A549 treated with Mapracorat at 1 μM for 4 hours (cell line): Measurements from ENCODE around the gene MBD5. TPM values are rescaled to one million over a fixed set of nuclear protein-coding genes. Genes with fewer than 3 reads are reported as not detected.

Source experiments
- total RNA-seq: library from RNA; stranded (reverse); fragments of 200-300 nt; extraction: Qiagen RNA extraction; gene quantifications from 5 replicates; pipeline ENCODE4 v1.2.3, GENCODE V29; 2022

The MBD5 gene
- 4.5 to 7.3 TPM (median 5.2 TPM) in 5 replicates for total RNA-seq

DNA sequence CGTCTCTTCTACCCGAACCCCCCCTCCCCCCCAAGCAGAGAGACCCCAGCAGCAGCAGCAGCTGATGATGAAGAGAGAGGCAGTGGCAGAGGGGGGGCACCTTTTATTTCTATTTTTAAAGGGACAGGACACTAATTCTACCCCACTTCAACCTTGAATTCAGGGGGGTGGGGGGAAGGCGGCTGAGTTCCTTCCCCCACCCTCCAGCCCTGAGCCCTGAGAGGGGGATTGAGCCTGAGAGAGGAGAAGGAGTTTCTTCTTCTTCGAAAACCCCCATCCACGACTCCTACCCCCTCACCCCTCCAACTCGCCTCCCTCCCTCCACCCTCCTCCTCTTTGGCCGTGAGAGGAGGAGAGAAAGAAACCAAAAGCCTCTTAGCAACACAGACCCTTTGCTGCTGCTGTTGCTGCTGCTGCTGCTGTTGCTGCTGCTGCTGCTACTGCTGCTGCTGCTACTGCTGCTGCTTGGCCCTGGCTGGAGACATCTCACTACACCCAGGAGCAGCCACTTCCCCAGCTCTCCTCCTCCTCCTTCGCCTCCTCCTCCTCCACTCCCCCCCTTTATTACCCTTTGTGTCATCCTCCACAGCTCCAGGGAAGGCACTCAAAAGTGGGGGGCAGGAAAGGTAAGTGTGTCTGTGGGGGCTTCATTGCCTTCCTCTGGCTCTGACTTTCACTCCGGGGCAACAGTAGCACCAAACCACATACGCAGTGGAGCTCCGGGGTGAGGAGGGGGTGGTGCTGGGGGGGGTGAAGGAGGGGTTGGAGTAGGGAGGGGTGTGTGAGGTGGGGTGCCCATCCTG, at the start of gene MBD5:
Gene MBD5 (plus strand): TSS at position 33 of the 803 bp plus-strand sequence.

DNA sequence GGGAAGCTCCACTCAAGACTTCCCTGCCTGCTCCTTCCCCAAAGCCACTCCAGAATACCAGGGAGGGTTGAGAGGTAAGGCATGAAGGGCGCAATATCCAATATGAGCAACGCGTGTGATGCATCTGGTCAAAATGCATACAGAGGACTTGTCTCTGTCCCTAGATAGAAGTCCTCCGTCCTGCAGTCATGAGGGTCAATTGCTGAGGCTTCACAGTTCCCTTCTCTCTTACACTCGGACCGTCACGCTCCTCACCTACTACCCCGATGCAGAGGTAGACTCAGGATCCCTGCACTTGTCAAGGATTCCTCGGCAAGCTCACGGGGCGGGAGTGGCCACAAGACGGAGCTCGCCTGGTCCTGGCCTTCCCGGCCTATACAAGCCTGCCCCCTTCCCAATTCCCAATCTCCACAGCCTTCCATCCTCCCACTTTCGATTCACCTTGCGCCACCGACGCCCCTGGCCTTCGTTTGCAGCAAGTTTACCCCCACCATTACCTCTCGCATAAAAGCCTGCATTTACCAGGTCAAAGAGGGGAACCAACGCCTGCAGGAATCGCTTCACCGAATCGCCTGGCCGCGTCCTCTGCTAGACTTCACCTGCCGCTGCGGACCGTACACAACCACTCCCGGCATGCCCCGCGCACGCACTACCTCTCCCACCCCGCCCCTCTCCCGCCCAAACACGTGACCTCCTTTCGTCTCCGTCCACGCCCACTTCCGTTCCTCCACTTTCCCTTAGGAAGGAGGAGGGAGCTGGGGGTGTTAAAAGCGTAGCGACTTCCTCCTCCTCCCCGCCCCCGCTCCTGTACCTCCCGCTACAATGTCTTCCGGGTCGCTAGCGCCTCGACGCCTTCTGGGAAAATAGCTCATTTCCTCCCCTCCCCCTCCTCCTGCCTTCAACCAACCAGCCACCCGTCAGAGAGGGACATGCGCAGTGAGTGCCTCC, 506 bp upstream of the MBD5 start, which contains the start of gene ORC4:
Gene ORC4 (minus strand): TSS at position 627 of the 948 bp plus-strand sequence. CDS start 44,779 bp downstream, outside the sequence.

Other genes with a start within 250 kb of the MBD5 start
- 2.8 to 4.6 TPM (median 3.7 TPM) in 5 replicates for gene ACVR2A, start 176.1 kb upstream of the MBD5 start, total RNA-seq
- gene ORC4, start 354 bp upstream of the MBD5 start, total RNA-seq, result 29.8 to 34.0 TPM (median 32.4 TPM) in 5 replicates